Stimulated activated CD4-positive, alpha-beta T cell treated with anti-CD3 and anti-CD28 coated beads, TNF-alpha, amount 100 ng/mL, for 1 hour (primary cell): Measurements from ENCODE around the gene PXK.

Experiments
- DNase-seq, 3 donors: peaks; one replicate each; pipeline ENCODE4 v3.0.0-alpha.2; 2020; ENCODE audit warnings: low read depth in 3 of 3, low spot score in 1 of 3

The PXK gene

GRCh38 chr3:58463181-58463941 lies 130.7 kb downstream of the PXK start:
- peak; percentile 24 to 48 (median 47) for DNase-seq

DNA sequence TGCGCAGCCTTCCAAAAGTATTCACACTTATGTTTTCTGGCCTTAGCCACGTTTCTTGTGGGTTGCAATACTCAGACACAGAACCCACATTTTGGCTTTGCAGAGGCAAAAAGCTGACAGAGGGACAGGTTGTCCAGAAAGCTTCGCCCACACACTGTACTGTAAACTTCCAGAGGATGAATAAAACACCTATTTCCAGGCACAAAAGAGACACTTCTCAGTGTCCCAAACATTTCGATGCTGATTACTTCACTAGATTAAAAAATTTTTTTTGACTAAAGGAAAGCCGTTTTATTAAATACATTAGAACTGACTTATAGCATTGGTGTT lies 131.2 kb downstream of the PXK start:
- DNase-seq: no peak

DNA sequence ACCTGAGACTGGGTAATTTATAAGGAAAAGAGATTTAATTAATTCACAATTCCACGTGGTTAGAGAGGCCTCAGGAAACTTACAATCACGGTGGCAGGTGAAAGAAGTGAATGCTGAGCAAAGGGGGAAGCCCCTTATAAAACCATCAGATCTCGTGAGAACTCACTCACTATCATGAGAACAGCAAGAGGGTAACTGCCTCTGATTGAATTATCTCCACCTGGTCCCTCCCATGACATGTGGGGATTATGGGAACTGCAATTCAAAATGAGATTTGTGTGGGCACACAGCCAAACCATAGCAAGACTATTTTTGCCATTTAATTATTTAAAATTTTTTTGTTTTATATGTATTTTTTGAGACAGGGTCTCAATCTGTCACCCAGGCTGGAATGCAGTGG lies 132.2 kb downstream of the PXK start:
- DNase-seq: no peak

DNA sequence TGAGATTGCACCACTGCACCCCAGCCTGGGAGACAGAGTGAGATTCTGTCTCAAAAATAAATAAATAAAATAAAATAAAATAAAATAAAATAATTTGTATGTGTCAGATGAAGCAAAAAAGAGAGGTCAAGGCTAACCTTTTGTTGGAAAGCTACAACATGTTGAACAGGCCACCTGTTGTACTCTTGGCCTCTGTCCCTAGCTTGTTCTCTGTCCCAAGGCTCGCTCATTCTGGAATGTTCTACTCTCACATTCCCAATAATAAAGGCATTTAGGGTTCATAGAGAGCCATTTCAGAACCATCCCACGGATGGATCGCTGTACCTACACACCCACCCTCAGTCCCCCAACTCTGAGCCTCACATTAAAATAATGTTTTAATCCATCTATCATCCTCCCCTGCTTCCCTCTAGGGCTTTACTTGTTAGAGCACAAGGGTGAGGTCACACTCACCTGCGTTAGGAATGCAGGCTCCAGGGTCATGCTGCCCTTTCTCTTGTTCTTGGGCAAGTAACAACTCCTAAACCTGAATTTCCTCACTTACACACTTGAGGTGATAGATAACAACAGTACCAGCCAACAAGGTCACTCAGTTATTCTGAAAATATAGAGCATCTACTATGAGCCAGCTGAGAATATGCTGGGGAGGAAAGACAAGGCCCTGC lies 134.3 kb downstream of the PXK start:
- DNase-seq: no peak

GRCh38 chr3:58469096-58469495 lies 136.4 kb downstream of the PXK start:
- no peak for DNase-seq

- DNase-seq: no peak
Observed at GRCh38 chr3:58470363-58471024, 137.8 kb downstream of the PXK start.

DNA sequence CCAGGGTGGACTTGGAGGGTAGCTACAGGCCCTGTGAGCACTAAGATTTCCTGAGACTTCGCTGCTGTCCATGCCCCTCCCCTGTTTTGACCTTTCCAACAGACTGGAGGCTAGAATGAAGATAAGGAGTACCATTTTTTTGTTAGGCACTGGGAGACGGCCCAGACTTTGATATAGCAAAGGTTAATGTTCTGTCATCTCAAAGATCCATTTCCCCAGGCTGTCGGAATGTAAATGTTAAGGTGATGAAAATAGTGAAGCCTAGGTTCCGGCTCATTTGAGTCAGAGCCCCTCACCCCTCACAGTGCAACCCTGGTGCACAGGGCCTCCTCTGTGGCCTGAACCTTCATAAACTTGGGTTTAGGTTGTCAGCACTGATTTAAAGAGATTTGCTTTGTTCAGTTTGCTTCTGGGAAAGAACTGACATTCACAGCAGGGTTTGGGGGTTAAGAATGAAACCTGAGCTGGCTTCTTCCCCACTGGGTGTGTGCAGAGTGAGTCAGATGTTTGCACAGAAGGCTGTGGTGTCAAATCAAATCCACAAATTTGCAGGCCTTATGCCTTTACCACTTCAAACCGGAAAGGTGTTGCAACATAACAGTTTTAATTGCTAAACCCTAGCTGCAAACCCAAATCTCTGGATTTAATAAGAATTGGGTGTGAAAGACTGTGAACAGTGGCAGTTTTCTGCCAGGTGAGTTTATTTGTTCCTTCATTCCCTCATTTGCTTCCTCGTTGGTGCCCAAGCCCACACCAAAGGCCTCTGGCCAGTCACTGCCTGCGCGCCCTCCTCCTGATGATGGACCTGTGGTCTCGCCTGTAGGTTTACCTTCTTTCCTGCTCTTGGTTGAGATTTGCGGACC lies 138.6 kb downstream of the PXK start:
- DNase-seq: peak in 1 of 3 donors; percentile 13

DNA sequence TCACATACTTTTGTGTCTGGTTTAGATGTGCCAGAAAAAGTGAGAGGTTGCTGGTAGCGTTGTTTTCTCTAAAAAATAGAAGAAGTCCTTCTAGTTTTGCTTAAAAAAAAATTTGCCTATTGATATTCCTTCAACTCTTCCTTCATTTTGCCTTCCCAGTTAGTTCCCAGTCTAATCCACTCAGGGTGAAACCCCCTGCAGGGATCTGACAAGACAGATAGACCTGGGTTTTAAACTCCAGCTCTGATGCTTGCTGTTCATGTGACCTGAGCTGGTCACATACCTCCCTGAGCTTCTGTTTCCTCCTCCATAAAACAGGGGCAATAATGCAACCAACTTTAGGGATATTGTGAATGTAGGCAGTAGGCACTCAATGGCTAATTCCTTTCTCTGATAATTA lies 140.6 kb downstream of the PXK start:
- no peak for DNase-seq

GRCh38 chr3:58474348-58474911 lies 141.7 kb downstream of the PXK start:
- no peak for DNase-seq

GRCh38 chr3:58474967-58475578 lies 142.4 kb downstream of the PXK start:
- DNase-seq: no peak
